ENCODE measurements around the gene WDR46.

WDR46 gene

DNA sequence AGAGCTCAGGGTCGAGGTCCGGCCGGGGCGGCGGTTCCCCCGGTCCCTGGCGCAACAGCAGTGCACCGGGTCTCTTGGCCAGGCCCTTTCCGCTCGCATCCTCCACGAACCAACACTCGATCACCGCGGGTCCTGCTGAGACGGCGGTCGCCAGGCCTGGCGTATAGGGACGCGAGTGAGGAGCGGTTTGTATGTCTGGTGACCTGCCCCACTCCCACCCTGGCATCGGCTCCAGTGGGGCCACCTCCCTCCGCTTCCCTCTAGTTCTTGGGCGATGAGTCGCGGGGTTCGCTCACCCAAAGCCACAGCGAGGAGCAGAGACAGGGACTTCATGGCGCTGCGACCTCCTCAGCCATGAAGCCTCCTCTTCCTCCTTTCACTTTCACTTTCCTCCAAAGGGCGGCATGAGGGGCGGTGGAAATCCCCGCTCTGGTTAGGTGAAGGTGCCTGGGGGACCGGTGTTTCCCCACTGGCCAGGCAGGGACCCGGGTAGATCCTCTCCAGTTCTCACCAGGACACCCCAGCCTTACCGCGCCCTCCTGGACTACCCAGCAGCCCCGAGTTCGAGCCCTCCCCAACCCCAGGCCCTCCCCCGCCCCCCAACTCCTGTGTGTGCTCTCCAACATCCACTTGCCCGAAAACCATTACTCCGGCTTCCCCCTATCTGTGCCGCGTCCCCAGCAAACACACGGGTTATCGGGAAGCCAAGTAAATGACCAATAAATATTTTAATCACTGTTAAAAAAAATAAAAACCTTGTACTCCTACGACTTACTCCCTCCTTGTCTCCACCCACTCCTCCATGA, 24.9 kb upstream of the WDR46 start, which contains the start of gene TAPBP:
TSS of gene TAPBP (minus strand) at position 370 of the 806 bp plus-strand sequence. CDS start at position 333, 37 bp downstream.
- peak; percentile 77 to 86 (median 83) for DNase-seq

DNA sequence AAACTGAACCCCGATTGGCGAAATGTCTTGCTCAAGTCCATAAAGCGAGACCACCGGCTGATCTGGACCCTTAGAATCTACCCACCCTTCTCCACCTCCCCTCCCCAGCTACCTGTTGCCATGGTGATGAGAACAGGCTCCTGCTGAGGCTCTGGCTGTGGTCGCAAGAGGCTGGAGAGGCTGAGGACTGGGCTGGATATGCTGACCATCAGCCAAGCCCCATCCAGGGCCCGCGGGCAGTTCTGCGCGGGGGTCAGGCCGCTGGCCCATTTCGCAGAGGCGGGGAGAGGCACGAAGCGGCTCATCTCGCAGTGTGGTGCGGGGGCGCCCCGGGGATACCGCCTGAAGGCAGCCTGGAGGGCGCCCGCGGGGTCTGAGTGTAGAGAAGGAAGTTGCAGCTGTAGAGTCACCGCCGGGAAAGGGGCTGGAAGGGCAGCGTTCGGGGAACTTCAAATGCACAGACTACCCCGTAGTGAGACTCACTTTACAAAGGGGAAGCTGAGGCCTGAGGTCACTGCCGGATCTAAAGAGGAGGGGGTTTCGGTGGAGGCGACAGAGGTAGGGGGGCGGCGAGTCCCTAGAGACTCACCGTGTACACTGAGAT, 24.2 kb upstream of the WDR46 start:
- peak in 1 of 5 donors; percentile 21 for DNase-seq

DNA sequence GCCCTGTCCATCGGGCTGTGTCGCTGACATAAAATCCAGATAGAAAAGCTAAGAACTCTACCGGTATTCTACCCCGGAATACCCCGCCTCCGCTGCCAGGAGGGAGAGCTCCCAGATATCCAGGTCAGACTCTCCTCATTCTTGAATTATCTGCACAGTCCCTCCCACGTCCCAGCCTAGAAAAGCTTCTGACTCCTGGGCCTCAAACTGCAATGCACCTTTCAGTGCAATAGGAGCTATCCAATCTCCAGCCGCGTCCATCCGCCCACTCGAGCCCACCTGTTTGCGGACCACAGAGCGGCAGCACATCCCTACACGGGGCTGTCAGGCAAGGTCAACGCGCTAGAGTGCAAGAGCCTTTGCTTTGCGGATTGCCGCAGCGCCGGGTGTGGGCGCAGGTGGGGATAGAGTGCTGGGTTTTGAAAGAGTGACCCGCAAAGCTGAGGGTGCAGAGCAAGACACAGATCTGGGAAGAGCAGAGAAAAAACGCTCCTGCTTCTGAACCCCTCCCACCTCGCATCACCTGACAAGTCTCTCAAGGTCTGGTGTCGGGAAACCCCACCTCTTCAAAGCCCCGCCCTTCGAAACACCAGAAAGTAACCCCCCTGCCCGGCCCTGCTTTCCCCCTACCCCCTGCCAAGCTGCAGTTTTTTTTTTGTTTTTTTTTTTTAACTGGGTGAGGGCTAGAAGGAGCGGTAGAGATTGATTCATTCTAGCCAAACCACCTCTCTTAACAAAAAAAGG, 23.5 kb upstream of the WDR46 start:
- peak; percentile 79 to 87 (median 84) for DNase-seq

DNA sequence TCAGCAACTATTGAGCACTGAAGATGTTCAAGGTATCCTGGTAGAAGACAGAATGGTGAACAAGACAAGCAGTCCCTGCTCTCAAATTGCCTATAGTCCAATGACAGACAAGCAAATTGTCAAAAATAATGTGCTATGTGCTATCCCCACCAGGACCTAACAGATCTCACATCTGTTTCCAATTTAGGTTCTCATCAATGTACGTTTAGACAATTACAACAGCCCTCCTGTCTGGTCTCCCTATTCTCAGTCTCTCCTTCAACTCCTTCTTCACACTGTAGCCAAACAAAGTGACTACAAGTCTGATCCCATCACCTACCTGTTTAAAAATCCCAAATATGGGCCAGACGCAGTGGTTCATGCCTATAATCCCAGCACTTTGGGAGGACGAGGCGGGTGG, 17.3 kb upstream of the WDR46 start:
- no peak for DNase-seq

DNA sequence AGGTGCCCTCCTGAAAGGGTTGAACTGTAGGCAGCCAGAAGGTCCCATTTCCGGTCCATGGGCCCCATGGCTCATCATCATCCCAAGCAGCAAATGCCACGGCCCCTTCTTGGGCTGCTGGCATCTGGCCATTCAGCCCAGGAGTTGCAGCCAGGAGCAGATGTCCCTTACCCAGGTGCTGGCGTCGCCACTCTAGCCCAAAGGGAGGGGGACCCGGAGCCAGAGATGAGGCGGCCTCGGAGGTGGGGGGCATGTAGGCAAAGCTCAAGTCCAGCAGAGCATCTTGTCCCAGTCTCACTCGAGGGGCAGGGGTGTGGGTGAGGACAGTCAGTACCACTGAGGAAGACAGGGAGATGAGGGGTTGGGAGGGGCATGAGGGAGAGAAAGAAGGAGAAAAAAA, 16.0 kb upstream of the WDR46 start:
- no peak for DNase-seq

DNA sequence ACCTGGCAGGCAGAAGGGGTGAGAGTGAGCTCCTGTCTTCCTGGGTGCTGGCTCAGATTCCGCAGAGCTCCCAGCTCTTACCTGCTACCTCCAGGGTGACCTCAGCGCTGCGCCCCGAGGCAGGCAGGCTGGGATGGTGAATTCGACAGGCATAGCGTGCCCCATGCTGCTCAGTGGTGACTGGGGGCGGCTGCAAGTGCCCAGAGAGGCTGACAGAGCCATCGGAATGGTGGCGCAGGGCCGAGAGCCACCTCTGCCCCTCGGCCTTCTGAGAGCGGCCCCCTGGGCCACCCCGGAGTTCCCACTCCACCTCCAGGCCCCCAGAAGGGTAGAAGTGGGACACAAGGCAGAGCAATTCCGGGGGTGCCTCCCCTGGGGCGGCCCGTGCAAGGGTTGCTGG, 15.2 kb upstream of the WDR46 start:
- DNase-seq, result no peak

DNA sequence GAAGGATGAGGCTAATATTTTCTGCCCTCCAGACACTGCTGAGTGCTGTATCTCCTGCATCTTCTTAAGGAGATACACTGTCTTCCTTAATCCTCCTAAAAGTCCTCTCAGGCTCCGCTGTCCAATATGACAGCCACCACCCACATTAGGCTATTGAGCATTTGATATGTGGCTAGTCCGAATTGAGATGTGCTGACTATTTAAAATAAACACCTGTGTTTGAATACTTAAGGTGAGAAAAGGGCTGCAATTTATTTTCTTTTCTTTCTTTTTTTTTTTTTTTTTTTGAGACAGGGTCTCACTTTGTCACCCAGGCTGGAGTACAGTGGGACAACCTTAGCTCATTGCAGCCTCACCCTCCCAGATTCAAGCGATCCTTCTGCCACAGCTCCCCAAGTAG, 12.8 kb upstream of the WDR46 start:
- DNase-seq, result no peak

DNA sequence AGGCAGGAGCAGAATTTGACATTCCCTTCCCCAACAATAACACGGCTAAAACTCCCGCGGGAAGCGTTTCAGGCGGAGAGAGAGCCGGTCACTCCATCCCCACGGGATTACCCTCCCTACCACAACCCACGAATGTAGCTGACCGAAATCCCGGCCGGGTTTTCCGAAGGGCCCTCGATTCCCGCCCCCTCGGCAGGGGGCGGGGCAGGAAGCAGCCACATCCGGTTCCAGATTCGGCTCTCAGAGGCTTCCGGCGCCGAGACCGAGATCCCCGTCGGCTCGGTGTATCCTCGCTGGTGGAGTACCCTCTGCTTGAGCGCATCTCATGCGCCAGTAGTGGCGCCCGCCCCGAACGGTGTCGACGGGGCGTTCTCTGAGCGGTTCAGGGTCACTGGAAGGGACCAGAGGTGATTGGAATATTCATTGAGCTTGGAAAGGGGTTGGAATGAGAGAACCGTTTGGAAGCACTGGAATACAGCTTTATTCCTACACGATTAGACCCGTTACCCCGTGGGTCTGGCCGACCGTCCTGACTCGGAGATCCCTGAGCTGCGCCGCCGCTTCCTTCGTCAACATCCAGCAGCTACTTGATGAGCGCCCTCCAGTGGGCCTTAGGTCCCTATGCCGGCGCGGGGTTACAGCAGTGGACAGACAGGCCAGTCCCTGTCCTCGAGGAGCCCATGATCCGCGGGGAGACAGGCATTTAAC, 10.4 kb upstream of the WDR46 start:
- peak; percentile 88 to 95 (median 90) for DNase-seq

DNA sequence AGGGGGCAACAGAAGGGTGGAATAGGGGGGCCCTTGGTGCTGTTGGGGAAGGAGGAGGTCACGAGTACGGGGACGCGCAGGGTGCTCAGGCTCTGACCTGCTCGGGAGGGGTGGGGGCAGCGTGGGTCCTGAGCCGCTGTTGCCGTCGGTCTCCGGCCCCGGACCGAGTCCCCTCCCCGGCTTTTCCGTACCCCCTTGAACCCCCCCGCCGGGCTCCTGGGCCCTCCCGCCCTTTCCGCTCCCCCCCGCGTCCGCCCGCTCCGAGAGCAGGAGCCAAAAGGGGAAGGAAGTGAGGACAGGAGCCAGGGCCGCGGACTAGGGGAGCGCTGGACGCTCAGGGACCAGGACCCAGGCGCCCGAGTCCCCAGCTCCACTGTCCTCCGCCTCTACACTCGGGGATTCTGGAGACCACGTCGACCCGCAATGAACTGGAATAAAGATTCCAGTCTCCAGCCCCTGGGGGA, 9.8 kb upstream of the WDR46 start, which contains the start of gene RGL2:
TSS of gene RGL2 (minus strand) at position 170 of the 464 bp plus-strand sequence. CDS start 332 bp downstream, outside the sequence.
- peak; percentile 51 to 74 (median 58) for DNase-seq

DNA sequence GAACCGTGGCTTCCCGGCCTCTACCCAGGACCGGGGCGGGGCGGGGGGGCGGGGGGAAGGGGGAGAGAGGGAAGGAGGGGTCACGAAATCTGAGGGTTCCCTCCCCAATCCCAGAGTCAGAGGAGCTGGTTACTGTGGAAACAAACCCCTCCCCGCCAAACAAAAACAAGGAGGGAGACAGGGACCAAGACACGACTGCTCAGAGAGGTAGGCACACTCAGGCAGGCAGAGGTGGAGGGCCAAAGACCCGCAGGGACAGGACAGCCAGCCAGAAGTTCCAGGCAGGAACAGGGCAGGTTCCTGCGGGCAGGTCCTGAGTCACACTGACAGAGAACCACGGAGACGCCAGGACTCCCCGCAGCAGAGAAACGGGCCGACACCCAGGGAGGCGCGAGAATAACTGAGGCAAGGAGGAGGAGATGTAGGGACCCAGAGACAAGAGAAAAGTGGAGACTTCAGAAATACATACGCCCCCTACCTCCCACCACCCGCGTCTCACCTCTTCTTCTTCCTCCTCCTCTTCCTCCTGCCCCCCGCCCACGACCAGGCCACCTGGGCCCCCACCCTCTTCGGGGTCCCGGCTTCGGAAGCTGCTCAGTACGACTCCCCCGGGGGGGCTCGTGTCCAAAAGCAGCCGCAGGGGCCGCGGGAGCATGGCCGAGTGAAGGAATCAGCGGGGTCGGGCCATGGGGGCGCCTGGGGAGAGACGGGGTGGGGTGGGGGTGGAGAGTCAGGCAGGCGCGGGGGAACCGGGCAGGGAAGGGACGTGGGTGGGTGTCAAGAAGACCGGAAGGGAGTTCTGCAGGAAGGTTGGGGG, 9.1 kb upstream of the WDR46 start:
- DNase-seq, result peak in 4 of 5 donors; percentile 59 to 70 (median 66)

DNA sequence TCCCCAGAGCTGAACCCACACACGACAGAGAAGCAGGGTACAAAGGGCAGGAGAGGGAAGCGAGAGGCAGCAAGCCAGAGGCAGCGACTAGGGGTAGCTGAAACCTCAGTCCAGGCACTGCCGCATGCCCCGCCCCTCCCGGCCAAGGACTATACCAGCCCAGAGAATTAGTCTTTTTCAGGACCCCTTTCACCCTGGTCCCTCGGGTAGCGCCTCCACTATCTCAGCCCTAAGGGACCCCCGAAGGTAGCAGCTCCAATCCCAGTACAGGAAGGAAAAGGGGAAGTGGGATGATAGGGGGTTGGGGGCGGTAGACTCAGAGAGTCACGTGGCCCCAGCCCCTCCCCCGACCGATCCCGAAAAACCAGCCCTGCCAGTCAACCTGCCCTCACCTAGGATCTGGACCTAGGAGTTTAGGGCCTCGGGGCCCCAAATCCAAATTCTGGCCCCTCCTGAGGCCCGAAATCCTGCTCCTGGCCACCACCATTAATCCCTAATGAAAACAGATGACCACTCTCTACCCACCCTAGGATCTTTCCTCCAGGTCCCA, 8.4 kb upstream of the WDR46 start:
- DNase-seq, result no peak

DNA sequence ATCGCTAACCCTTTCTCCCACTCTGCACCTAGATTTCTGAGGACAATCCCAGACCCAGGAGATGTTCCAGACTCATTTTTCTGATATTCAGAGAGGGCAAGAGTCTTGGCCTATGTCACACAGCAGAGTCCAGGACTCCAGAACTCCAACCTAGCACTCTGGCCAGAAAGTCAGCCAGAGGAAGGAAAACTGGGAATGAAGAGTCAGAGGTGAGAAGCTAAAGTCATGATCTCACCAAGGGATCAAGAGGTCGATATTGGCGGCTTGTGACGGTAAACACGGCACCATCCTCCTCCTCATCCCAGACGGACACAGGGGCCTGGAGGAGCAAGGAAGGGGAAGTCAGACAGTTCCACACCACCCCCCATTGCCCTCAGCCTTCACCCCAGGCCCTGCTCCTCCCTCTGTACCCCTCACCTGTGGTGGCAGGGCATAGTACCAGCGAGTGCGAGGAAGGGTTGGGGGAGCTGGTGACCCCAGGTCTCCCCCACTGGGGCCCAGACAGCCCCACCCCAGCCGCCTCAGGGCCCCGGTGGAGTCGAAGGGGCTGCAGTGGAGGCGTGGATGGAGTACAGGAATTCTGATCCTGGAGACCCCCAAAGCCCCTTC, 7.9 kb upstream of the WDR46 start:
- no peak for DNase-seq

DNA sequence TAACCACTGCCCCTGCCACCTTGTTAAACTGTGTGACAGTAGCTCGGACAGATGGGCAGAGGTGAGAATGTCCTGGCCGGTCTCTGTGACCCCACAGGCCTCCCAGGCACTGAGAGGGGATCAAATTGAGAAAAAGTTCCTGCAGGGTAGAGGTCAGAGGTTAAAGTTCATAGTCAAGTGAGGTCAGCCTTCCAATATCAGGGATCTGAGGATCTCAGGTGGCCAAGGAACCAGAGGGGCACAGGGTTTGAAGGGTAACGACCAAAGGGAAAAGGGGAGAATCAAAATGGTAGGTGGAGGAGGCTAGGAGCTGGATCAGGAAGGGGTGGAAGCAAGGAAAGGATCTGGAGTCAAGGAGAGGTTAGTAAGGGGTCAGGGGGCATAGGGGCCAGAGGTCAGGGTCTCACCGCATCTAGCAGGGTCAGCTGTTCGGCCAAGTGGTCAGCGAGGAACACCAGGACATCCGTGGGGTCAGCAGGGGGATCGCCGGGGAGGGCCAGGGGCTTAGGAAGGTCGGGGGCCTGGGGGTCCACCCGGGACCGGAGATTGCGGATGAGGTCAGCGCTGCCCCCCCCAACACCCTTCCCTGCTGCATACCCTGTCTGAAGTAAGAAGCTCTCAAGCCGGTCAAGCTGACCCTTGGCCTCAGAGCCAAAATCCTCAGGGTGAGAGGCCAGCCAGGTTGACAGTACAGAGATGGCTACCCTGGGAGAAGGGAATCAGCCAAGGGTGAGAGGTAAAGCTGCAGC, 6.8 kb upstream of the WDR46 start:
- no peak for DNase-seq

DNA sequence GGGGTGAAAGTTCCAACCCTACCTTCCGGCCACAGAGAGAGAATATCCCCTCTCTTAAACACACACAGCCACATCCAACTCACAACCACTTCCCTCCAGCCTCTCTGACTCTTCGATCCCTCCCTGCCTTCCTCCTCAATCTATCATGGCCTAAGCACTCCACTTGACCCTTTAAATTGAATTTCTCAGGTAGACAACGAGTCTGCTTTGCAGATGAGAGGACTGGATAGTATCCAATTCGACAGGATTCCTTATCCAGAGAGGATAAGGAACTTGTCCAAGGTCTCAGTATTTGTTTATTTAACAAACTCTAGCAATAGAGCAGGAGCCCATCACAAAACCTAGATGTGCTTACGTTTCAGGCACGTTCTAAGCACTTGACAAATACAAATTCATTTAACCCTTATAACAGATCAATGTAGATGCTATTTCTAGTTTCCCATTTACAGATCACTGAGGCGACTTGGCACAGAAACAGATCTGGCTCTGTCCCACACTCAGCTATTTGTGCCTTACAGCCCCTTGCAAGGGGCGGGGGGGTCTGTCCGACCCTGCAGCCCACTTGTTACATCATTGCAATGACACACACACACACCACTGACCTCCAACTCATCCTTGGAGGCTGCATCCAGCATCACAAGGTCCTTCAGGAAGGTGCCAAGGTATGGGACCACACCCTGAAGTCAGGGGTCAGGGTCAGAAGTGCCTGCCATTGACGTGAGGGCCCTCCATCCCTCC, 5.2 kb upstream of the WDR46 start:
- DNase-seq, result no peak

DNA sequence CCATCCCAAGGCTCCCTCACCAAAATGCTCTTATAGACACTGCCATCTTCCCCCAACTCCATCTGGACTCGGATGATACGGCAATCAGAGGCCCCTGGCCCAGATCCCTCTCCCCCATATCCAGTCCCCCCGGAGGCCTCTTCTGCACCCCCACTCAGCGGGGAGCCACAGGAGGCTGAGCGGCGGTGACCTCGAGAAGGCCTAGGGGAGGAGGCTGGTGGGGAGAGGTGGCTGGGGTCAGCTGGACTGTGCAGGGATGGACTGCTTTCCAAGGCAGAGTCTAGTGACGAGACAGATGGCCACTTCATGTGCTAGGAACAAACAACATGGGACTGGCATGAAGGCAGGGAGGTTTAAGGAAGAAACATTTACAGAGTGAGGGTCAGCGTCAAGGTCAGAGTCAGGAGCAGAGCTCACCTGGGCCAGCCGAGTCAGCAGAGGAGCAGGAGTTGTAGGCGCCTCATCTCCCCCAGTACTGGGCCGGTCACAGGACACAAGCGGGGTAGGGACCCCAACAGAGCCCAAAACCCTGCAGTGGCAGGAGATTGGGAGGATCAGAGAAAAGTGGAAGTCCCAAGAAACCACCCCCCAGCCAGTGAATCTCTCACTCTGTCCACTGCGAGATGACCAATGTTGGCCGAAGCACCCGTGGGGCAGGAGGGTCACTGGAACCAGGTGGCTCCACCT, 4.1 kb upstream of the WDR46 start:
- DNase-seq, result no peak

DNA sequence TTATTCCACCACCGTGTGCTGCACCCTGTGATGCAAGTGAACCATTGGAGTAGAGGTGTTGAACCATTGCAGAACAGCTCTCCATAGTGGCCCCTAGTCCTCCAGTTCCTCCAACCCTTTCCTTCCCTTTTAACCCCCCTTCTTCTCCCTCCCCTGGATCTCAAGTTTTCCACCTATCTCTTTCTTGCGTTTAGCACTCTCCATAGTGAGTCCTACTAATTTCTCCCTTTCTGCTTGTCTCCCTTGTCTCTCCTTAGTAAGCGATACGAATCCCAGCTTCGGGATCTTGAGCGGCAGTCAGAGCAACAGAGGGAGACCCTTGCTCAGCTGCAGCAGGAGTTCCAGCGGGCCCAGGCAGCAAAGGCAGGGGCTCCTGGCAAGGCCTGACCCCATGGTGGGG, 1.4 kb upstream of the WDR46 start:
- no peak for DNase-seq

DNA sequence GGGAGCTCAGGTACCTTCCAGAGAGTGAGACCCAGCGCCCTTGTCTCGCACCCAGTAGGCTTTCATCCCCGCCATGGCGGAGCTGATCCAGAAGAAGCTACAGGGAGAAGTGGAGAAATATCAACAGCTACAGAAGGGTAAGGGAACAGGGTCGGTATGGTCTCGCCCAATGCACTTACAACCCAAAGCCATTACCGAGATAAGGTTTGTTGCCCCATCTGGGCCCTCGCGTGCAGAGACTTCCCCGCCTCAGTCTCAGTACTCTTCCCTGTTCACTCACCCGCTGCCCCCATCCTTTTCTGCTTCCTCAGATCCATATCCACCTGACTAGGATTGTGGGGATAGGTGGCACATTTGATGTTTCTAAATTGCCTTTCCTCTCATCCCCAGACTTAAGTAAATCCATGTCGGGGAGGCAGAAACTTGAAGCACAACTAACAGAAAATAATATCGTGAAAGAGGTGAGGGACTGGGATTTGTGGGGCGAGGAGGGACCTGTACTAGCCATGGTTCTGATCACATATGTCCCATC, 811 bp upstream of the WDR46 start:
- no peak for DNase-seq

DNA sequence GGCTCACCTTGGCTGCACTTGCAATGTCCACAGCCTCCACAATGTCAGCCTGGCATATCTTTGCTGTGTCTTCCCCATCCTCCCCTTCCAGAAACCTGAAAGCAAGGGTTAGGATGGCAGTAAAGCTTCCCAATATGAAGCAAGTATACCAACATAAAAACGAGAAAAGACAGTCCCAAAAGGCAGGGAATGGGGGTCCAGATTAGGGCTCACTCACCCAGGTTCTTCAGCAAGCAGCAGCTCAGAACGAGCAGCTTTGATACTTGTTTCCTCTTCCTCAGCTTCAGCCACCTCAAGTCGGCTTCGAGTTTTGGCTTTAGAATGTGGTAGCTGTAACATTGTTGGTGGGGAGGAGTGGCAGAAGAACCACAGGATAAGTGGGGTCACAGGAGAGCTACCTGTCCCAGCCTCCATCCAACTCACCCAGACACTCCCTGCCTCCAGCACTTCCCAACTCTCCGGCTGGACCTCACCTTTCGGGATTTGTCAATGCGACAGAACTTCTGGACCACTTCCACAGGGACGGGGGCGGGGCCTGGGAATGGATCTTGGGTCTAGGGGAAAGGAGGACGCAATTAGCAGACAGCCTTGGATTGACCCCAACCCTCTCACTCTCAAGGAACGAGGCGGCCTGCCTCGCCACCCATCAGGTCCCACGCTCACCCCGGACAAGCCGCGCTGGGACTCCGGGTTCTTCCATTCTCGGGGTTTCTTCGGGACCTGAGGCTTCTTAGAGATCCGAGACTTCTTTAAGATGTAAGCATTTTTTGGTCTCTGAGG, 708 bp downstream of the WDR46 start:
- DNase-seq, result no peak
